ENCODE measurements around the gene MYO7B.

- TF ChIP-seq POLR2AphosphoS5 (IDR thresholded peaks at IDR 0.05; ENCODE audit: borderline replicate concordance, low read depth, low read length) (no peak), EZH2 (IDR thresholded peaks at IDR 0.05) (no peak)
Observed at GRCh38 chr2:127537644-127538043, 2.2 kb downstream of the MYO7B start.

Data from SK-N-MC (cell line).